Endothelial cell of umbilical vein (primary cell): Measurements from ENCODE around the gene MTCL1. TPM values are rescaled to one million over a fixed set of nuclear protein-coding genes. Genes with fewer than 3 reads are reported as not detected.

Source experiments
- BruUV-seq: library from RNA; stranded (reverse); fragments of 400-500 nt; replicated peaks from 2 replicates; lab custom pipeline; 2021; lab: Mats Ljungman, UMichigan
- CTCF ChIA-PET: fragments of 300-600, 350-600 bp; sonication (Branson Sonifier 250); formaldehyde crosslinking; loops from one replicate; lab custom pipeline; 2021; ENCODE audit warnings: antibody characterized with exemption, inconsistent platforms; lab: Charles Lee
- POLR2A ChIA-PET: fragments of 300-600, 350-600 bp; sonication (Branson Sonifier 250); formaldehyde crosslinking; loops from one replicate; lab custom pipeline; 2021; ENCODE audit warnings: antibody characterized with exemption, inconsistent platforms; lab: Charles Lee
- DNase-seq: peaks from one replicate; pipeline ENCODE4 v3.0.0-alpha.2; 2011; ENCODE audit warnings: low read depth, low spot score
- FAIRE-seq: peaks from 2 replicates; lab custom pipeline; 2011; peaks lifted over from hg19 to GRCh38; lab: Jason Lieb, UNC
- H2AFZ ChIP-seq: 2 replicates; pipeline ENCODE4 v1.6.0; 2012; ENCODE audit warnings: low read depth, low read length, control low read depth, inconsistent platforms
- H3K27ac ChIP-seq: 2 replicates; pipeline ENCODE4 v1.5.1; 2011; ENCODE audit warnings: low read depth, mild to moderate bottlenecking, control low read depth, low read length, moderate library complexity; ENCODE audit not compliant: insufficient read depth
- H3K27me3 ChIP-seq, 2 experiments: 2 replicates each; pipeline versions ENCODE4 v1.6.0 to v1.6.1; 2011; ENCODE audit warnings: low read length in 2 of 2, mixed read lengths in 1 of 2; ENCODE audit not compliant: control insufficient read depth in 2 of 2, insufficient read depth in 2 of 2
- H3K36me3 ChIP-seq, 2 experiments: 2 replicates in 1 of 2; 3 replicates in 1 of 2; pipeline ENCODE4 v1.5.1; 2011; ENCODE audit warnings: low read length in 2 of 2, mild to moderate bottlenecking in 1 of 2, moderate library complexity in 1 of 2; ENCODE audit not compliant: control insufficient read depth in 2 of 2, insufficient read depth in 2 of 2; ENCODE audit errors: extremely low read depth in 1 of 2
- H3K4me1 ChIP-seq: 3 replicates; pipeline ENCODE4 v1.5.1; 2011; ENCODE audit warnings: mild to moderate bottlenecking, low read length; ENCODE audit not compliant: control insufficient read depth, insufficient read depth; ENCODE audit errors: extremely low read depth
- H3K4me2 ChIP-seq: 2 replicates; pipeline ENCODE4 v1.6.1; 2011; ENCODE audit warnings: low read length, control low read depth, mixed read lengths; ENCODE audit not compliant: insufficient read depth
- H3K4me3 ChIP-seq, 3 experiments: fragments of 200-600 bp in 1 of 3; sonication (generic), shearing (Covaris generic) in 1 of 3; replicated peaks in 1 of 3; 2 replicates each; pipeline ENCODE4 v1.5.1; 2011 to 2016; ENCODE audit warnings: control low read depth in 3 of 3, low read length in 3 of 3, mild to moderate bottlenecking in 2 of 3, inconsistent platforms in 1 of 3, low read depth in 1 of 3, moderate library complexity in 1 of 3; ENCODE audit not compliant: insufficient read depth in 1 of 3
- H3K79me2 ChIP-seq: 2 replicates; pipeline ENCODE4 v1.6.0; 2012; ENCODE audit warnings: low read length, inconsistent platforms; ENCODE audit not compliant: control insufficient read depth, insufficient read depth
- H3K9ac ChIP-seq: replicated peaks from 2 replicates; pipeline ENCODE3; 2011; ENCODE audit warnings: low read length, control low read depth; ENCODE audit not compliant: insufficient read depth; ENCODE audit errors: extremely low read depth
- H3K9me1 ChIP-seq: replicated peaks from 3 replicates; pipeline ENCODE4 v1.6.0; 2011; ENCODE audit warnings: mild to moderate bottlenecking, low read length; ENCODE audit not compliant: control insufficient read depth, insufficient read depth; ENCODE audit errors: extremely low read depth
- H3K9me3 ChIP-seq: replicated peaks from 2 replicates; pipeline ENCODE4 v1.5.1; 2012; ENCODE audit warnings: low read length, inconsistent platforms; ENCODE audit not compliant: control insufficient read depth, insufficient read depth
- H4K20me1 ChIP-seq: replicated peaks from 2 replicates; pipeline ENCODE3; 2011; ENCODE audit warnings: mild to moderate bottlenecking, low read length; ENCODE audit not compliant: control insufficient read depth, insufficient read depth; ENCODE audit errors: extremely low read depth
- CTCF ChIP-seq, 2 donors: IDR thresholded peaks; 1 replicate in 1 of 2; 2 replicates in 1 of 2; pipeline ENCODE4 v1.5.1; 2011; ENCODE audit warnings: low read length in 2 of 2, mild to moderate bottlenecking in 2 of 2, moderate library complexity in 2 of 2, control low read depth in 1 of 2, inconsistent platforms in 1 of 2, low read depth in 1 of 2; ENCODE audit not compliant: insufficient read depth in 1 of 2; ENCODE audit errors: extremely low read depth in 1 of 2
- EZH2 ChIP-seq: IDR thresholded peaks from 2 replicates; pipeline ENCODE4 v1.6.1; 2012; ENCODE audit warnings: borderline replicate concordance, low read depth, mild to moderate bottlenecking, moderate library complexity, low read length, inconsistent platforms; ENCODE audit not compliant: severe bottlenecking
- FOS ChIP-seq: IDR thresholded peaks from 2 replicates; pipeline ENCODE4 v1.6.1; 2011; ENCODE audit warnings: mild to moderate bottlenecking, low read length, moderate library complexity, borderline replicate concordance; ENCODE audit not compliant: insufficient read depth
- GATA2 ChIP-seq: IDR thresholded peaks from 2 replicates; pipeline ENCODE4 v1.7.0; 2011; ENCODE audit warnings: low read depth, mild to moderate bottlenecking, moderate library complexity, mixed read lengths, low read length; ENCODE audit not compliant: insufficient read length, insufficient read depth
- JUN ChIP-seq: IDR thresholded peaks from 2 replicates; pipeline ENCODE4 v1.6.1; 2011; ENCODE audit warnings: borderline replicate concordance, low read depth; ENCODE audit not compliant: insufficient read length, insufficient read depth
- MYC ChIP-seq: IDR thresholded peaks from one replicate; pipeline ENCODE4 v1.6.1; 2011; ENCODE audit warnings: mild to moderate bottlenecking, low read depth, low read length
- POLR2A ChIP-seq: IDR thresholded peaks from 2 replicates; pipeline ENCODE4 v1.6.1; 2012; ENCODE audit warnings: low read depth, mild to moderate bottlenecking, control low read depth, low read length
- POLR2AphosphoS5 ChIP-seq: IDR thresholded peaks from 2 replicates; pipeline ENCODE4 v1.6.1; 2012; ENCODE audit warnings: low read depth, mild to moderate bottlenecking, control low read depth, low read length, moderate library complexity; ENCODE audit not compliant: insufficient read depth
- dilution Hi-C: fragments of 300-500 bp; cut with MboI; formaldehyde crosslinking; loops from one replicate; pipeline ENCODE4 v1.15.0; 2019; ENCODE audit warnings: low sequenced_read_pairs; ENCODE audit not compliant: extremely low pct_ligation_motif_present
- intact Hi-C: fragments of 100-400 bp; cut with micrococcal nuclease; formaldehyde crosslinking; loops from one replicate; pipeline ENCODE4 v1.10.0; 2022
- polyA plus RNA-seq, 4 experiments: library from polyadenylated mRNA; depleted of rRNA in 3 of 4; stranded (reverse) in 3 of 4; unstranded in 1 of 4; fragments of >200 nt; gene quantifications; 2 replicates each; pipeline versions ENCODE4 v1.2.1 to v1.2.3, GENCODE V29; 2011 to 2012; ENCODE audit warnings: missing spikeins in 1 of 4
- total RNA-seq: library from RNA; stranded (reverse); gene quantifications from 2 replicates; pipeline ENCODE4 v1.2.3, GENCODE V29; 2021
- TF ChIP-seq, protein P1 (sequence below): IDR thresholded peaks from 2 replicates; pipeline ENCODE4 v1.6.1; 2011; ENCODE audit not compliant: insufficient read depth, insufficient read length

Gene MTCL1
- total and polyA plus RNA-seq, 2 donors (not counting 3 experiments of a cell fraction or from before 2014, with no cell fraction given): 11.9 to 75.7 TPM

GRCh38 chr18:8689517-8689916 is 15.8 kb upstream of the MTCL1 start:
- no peaks in the 10 kb centered on the region for H3K4me1 ChIP-seq
- H3K9ac ChIP-seq: no peak overlapping the region
- no peaks in the 10 kb centered on the region for H3K9me3 ChIP-seq
- H3K27me3 ChIP-seq: peaks cover 0 to 3% of the 10 kb centered on the region in 2 experiments
- no peaks in the 10 kb centered on the region for H3K9me1 ChIP-seq
- no peak for TF ChIP-seq GATA2
- no peak for TF ChIP-seq EZH2
- no peak for TF ChIP-seq FOS
- no peak for TF ChIP-seq POLR2AphosphoS5
- TF ChIP-seq CTCF (IDR thresholded peaks at IDR 0.05; ENCODE audit: extremely low read depth in 1 of 2, insufficient read depth in 1 of 2, low read depth in 1 of 2, low read length in 2 of 2): no peak
- no peak for TF ChIP-seq JUN
- no peak for TF ChIP-seq MYC
- TF ChIP-seq, protein P1, sequence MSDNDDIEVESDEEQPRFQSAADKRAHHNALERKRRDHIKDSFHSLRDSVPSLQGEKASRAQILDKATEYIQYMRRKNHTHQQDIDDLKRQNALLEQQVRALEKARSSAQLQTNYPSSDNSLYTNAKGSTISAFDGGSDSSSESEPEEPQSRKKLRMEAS: no peak
- no peak for TF ChIP-seq POLR2A
- dilution Hi-C loops: no loop called here
- intact Hi-C loops: no loop called here
- H2AFZ ChIP-seq: no peak overlapping the region
- H3K27ac ChIP-seq: no peak overlapping the region
- no peak overlapping the region for H3K4me3 ChIP-seq
- FAIRE-seq (no peak), DNase-seq (no peak)
- BruUV-seq: no TSS peak
- ChIA-PET CTCF (interaction anchor here (0.7 to 1.6 kb wide), 4 partner anchors 9 to 36 kb away, joined by 3 to 4 read pairs (median 4); no protein-coding TSS in a partner anchor), POLR2A (no interaction called here)
- no peaks in the 10 kb centered on the region for H3K79me2 ChIP-seq
- no peak overlapping the region for H3K4me2 ChIP-seq
- H4K20me1 ChIP-seq: no peaks in the 10 kb centered on the region
- no peaks in the 10 kb centered on the region for H3K36me3 ChIP-seq
